Endothelial cell (in vitro differentiated cells): ENCODE data around the gene MICAL1. TPM values are rescaled to one million over a fixed set of nuclear protein-coding genes. Genes with fewer than 3 reads are reported as not detected.

Experiments used
- DNase-seq: peaks from one replicate; pipeline ENCODE4 v3.0.0; 2021; ENCODE audit warnings: low spot score
- H3K27ac Mint-ChIP-seq: one replicate; pipeline ENCODE4 v1.8.0; 2021; ENCODE audit warnings: mixed read lengths, inconsistent platforms; ENCODE audit not compliant: unreplicated experiment
- H3K27me3 Mint-ChIP-seq: one replicate; pipeline ENCODE4 v1.8.0; 2021; ENCODE audit warnings: mild to moderate bottlenecking, moderate library complexity, mixed read lengths, inconsistent platforms; ENCODE audit not compliant: unreplicated experiment
- H3K36me3 Mint-ChIP-seq: one replicate; pipeline ENCODE4 v1.8.0; 2021; ENCODE audit warnings: mild to moderate bottlenecking, low read depth, mixed read lengths, inconsistent platforms; ENCODE audit not compliant: unreplicated experiment
- H3K4me1 Mint-ChIP-seq: one replicate; pipeline ENCODE4 v1.8.0; 2021; ENCODE audit warnings: mild to moderate bottlenecking, mixed read lengths, inconsistent platforms; ENCODE audit not compliant: unreplicated experiment
- H3K4me3 Mint-ChIP-seq: one replicate; pipeline ENCODE4 v1.8.0; 2021; ENCODE audit warnings: mild to moderate bottlenecking, mixed read lengths, inconsistent platforms; ENCODE audit not compliant: unreplicated experiment
- H3K9me3 Mint-ChIP-seq: one replicate; pipeline ENCODE4 v1.8.0; 2021; ENCODE audit warnings: mixed read lengths, inconsistent platforms; ENCODE audit not compliant: unreplicated experiment
- CTCF ChIP-seq: fragments of 200-600 bp; sonication (generic); IDR thresholded peaks from one replicate; pipeline ENCODE4 v1.5.0; 2021; ENCODE audit warnings: antibody characterized with exemption; ENCODE audit not compliant: unreplicated experiment
- total RNA-seq: library from RNA; stranded (reverse); fragmentation: NEBNext Ultra II Directional; extraction: Animal tissue kit (Norgen Biotek cat#: 25700); gene quantifications from one replicate; pipeline ENCODE4 v1.2.1, GENCODE V29; 2021; ENCODE audit not compliant: unreplicated experiment

MICAL1 gene
- total RNA-seq, 1 donor from 2014 or later = 19.9 TPM

GRCh38 chr6:109424946-109425345 is 30.6 kb downstream of the MICAL1 start:
- H3K27me3 Mint-ChIP-seq = peaks cover 1% of the 10 kb centered on the region
- no peak for TF ChIP-seq CTCF
- DNase-seq = no peak
- no peak overlapping the region for H3K4me3 Mint-ChIP-seq
- H3K4me1 Mint-ChIP-seq = no peaks in the 10 kb centered on the region
- H3K9me3 Mint-ChIP-seq = no peaks in the 10 kb centered on the region
- H3K27ac Mint-ChIP-seq = no peak overlapping the region
- peaks cover 3% of the 10 kb centered on the region for H3K36me3 Mint-ChIP-seq

GRCh38 chr6:109421184-109421583 is 34.4 kb downstream of the MICAL1 start:
- TF ChIP-seq CTCF = no peak
- H3K27me3 Mint-ChIP-seq = peaks cover 1% of the 10 kb centered on the region

GRCh38 chr6:109420751-109421150 is 34.8 kb downstream of the MICAL1 start:
- peaks cover 3% of the 10 kb centered on the region for H3K36me3 Mint-ChIP-seq
- H3K4me3 Mint-ChIP-seq = no peak overlapping the region
- H3K27ac Mint-ChIP-seq = no peak overlapping the region
- no peak for TF ChIP-seq CTCF
- peaks cover 1% of the 10 kb centered on the region for H3K27me3 Mint-ChIP-seq
- DNase-seq = no peak
- H3K9me3 Mint-ChIP-seq = no peaks in the 10 kb centered on the region
- no peaks in the 10 kb centered on the region for H3K4me1 Mint-ChIP-seq

More at GRCh38 chr6:109421184-109421583, 34.4 kb downstream of the MICAL1 start:
- H3K9me3 Mint-ChIP-seq = no peaks in the 10 kb centered on the region
- H3K36me3 Mint-ChIP-seq = peaks cover 3% of the 10 kb centered on the region
- no peak overlapping the region for H3K4me3 Mint-ChIP-seq
- DNase-seq = no peak
- H3K27ac Mint-ChIP-seq = no peak overlapping the region
- H3K4me1 Mint-ChIP-seq = no peaks in the 10 kb centered on the region

- Mint-ChIP-seq H3K27me3 (no peaks in the 10 kb centered on the region), H3K9me3 (no peaks in the 10 kb centered on the region), H3K27ac (no peak overlapping the region), H3K36me3 (no peaks in the 10 kb centered on the region), H3K4me1 (no peaks in the 10 kb centered on the region), H3K4me3 (no peak overlapping the region)
- no peak for DNase-seq
- no peak for TF ChIP-seq CTCF
Measured at GRCh38 chr6:109417646-109418045, 37.9 kb downstream of the MICAL1 start.

GRCh38 chr6:109411034-109411433 is 44.5 kb downstream of the MICAL1 start:
- Mint-ChIP-seq H3K9me3 (no peaks in the 10 kb centered on the region), H3K4me3 (no peak overlapping the region), H3K27ac (no peak overlapping the region), H3K4me1 (no peaks in the 10 kb centered on the region), H3K36me3 (no peaks in the 10 kb centered on the region), H3K27me3 (no peaks in the 10 kb centered on the region)
- TF ChIP-seq CTCF = no peak
- no peak for DNase-seq
